HepG2 (cell line): Measurements from ENCODE around the gene SEMA3F. TPM values are rescaled to one million over a fixed set of nuclear protein-coding genes. Genes with fewer than 3 reads are reported as not detected.
A peak's percentile ranks its signal among the peaks of the same experiment; 100 is the strongest.

Experiments
- EEA1 ChIP-seq: sonication (generic); formaldehyde crosslinking; IDR thresholded peaks from 2 replicates; pipeline ENCODE4 v1.5.1; 2020; ENCODE audit warnings: mild to moderate bottlenecking, missing genetic modification reagents, borderline replicate concordance
- FOXA3 ChIP-seq: IDR thresholded peaks from 2 replicates; pipeline ENCODE4 v1.6.1; 2016; ENCODE audit warnings: missing genetic modification reagents, missing compliant biosample characterization
- FOXJ3 ChIP-seq: sonication (generic); formaldehyde crosslinking; IDR thresholded peaks from 2 replicates; pipeline ENCODE4 v1.4.0; 2020; ENCODE audit warnings: missing genetic modification reagents, mild to moderate bottlenecking, borderline replicate concordance
- HNRNPL ChIP-seq: fragments of 200-400 bp; formaldehyde crosslinking; IDR thresholded peaks from 2 replicates; pipeline ENCODE4 v1.6.1; 2017; ENCODE audit warnings: mild to moderate bottlenecking, low read depth, low read length
- NFATC3 ChIP-seq: sonication (generic); formaldehyde crosslinking; IDR thresholded peaks from 2 replicates; pipeline ENCODE4 v1.5.1; 2020; ENCODE audit warnings: mild to moderate bottlenecking, missing genetic modification reagents
- NKX3-1 ChIP-seq: sonication (generic); formaldehyde crosslinking; IDR thresholded peaks from 2 replicates; pipeline ENCODE4 v1.5.0; 2020; ENCODE audit warnings: missing genetic modification reagents
- PHF20 ChIP-seq: sonication (generic); formaldehyde crosslinking; IDR thresholded peaks from 2 replicates; pipeline ENCODE4 v1.5.0; 2020; ENCODE audit warnings: mild to moderate bottlenecking, missing genetic modification reagents
- SRSF9 ChIP-seq: fragments of 200-400 bp; formaldehyde crosslinking; IDR thresholded peaks from 2 replicates; pipeline ENCODE4 v1.6.1; 2018; ENCODE audit warnings: borderline replicate concordance, mild to moderate bottlenecking, low read depth, low read length; ENCODE audit not compliant: insufficient read depth, poor library complexity, severe bottlenecking
- TAF1 ChIP-seq: sonication (generic); formaldehyde crosslinking; IDR thresholded peaks from 2 replicates; pipeline ENCODE4 v1.4.0; 2020; ENCODE audit warnings: missing genetic modification reagents
- TOE1 ChIP-seq: sonication (generic); formaldehyde crosslinking; IDR thresholded peaks from 2 replicates; pipeline ENCODE4 v1.4.0; 2020; ENCODE audit warnings: mild to moderate bottlenecking, missing genetic modification reagents
- ZFP1 ChIP-seq: IDR thresholded peaks from 2 replicates; pipeline ENCODE4 v1.6.1; 2016
- ZNF136 ChIP-seq: sonication (generic); formaldehyde crosslinking; IDR thresholded peaks from 2 replicates; pipeline ENCODE4 v1.8.1; 2022; ENCODE audit warnings: low read depth, mild to moderate bottlenecking, moderate library complexity, missing genetic modification reagents
- ZNF329 ChIP-seq: sonication (generic); formaldehyde crosslinking; IDR thresholded peaks from 2 replicates; pipeline ENCODE4 v1.9.0; 2021; ENCODE audit warnings: low read depth, mild to moderate bottlenecking, missing genetic modification reagents
- ZNF737 ChIP-seq: sonication (generic); formaldehyde crosslinking; IDR thresholded peaks from 2 replicates; pipeline ENCODE4 v1.5.0; 2020; ENCODE audit warnings: missing genetic modification reagents, mild to moderate bottlenecking, borderline replicate concordance
- polyA plus RNA-seq, 8 experiments: library from polyadenylated mRNA; depleted of rRNA in 3 of 8; stranded (reverse) in 7 of 8; unstranded in 1 of 8; fragments of >200 nt; fragmentation: Illumina TruSeq in 4 of 8; extraction: Trizol in 4 of 8; gene quantifications; 2 replicates each; pipeline versions ENCODE4 v1.2.1 to v1.2.3, GENCODE V29; 2011 to 2016; ENCODE audit warnings: low read depth in 4 of 8, missing spikeins in 1 of 8, mixed read lengths in 1 of 8; ENCODE audit not compliant: insufficient read depth in 1 of 8
- total RNA-seq, 5 experiments: library from RNA; depleted of rRNA; stranded (reverse); fragments of >200 nt; fragmentation: Illumina TruSeq; extraction: Trizol; gene quantifications; 2 replicates each; pipeline ENCODE4 v1.2.3, GENCODE V29; 2016; ENCODE audit warnings: low read depth in 1 of 5
- TF ChIP-seq, protein P1 (sequence below): sonication (generic); formaldehyde crosslinking; IDR thresholded peaks from 2 replicates; pipeline ENCODE4 v1.4.0; 2020; ENCODE audit warnings: mild to moderate bottlenecking, missing genetic modification reagents
- TF ChIP-seq, protein P2 (sequence below): sonication (generic); formaldehyde crosslinking; IDR thresholded peaks from 2 replicates; pipeline ENCODE4 v1.5.0; 2020; ENCODE audit warnings: mild to moderate bottlenecking, missing genetic modification reagents, borderline replicate concordance
- TF ChIP-seq, protein P3 (sequence below): IDR thresholded peaks from 2 replicates; pipeline ENCODE4 v1.6.1; 2016
- TF ChIP-seq, protein P4 (sequence below), 2 experiments: IDR thresholded peaks; 2 replicates each; pipeline ENCODE4 v1.6.1; 2011 to 2012; ENCODE audit warnings: low read length in 2 of 2, borderline replicate concordance in 1 of 2, low read depth in 1 of 2, mild to moderate bottlenecking in 1 of 2, moderate library complexity in 1 of 2

SEMA3F gene
- total and polyA plus RNA-seq, 2 of the 13 experiments (the other 11 are each of a cell fraction or from before 2014, with no cell fraction given) = 7.6 to 17.2 TPM

GRCh38 chr3:50201573-50202315 lies 46.6 kb downstream of the SEMA3F start (continued):
- TF ChIP-seq SRSF9 = no peak
- TF ChIP-seq, protein P1, sequence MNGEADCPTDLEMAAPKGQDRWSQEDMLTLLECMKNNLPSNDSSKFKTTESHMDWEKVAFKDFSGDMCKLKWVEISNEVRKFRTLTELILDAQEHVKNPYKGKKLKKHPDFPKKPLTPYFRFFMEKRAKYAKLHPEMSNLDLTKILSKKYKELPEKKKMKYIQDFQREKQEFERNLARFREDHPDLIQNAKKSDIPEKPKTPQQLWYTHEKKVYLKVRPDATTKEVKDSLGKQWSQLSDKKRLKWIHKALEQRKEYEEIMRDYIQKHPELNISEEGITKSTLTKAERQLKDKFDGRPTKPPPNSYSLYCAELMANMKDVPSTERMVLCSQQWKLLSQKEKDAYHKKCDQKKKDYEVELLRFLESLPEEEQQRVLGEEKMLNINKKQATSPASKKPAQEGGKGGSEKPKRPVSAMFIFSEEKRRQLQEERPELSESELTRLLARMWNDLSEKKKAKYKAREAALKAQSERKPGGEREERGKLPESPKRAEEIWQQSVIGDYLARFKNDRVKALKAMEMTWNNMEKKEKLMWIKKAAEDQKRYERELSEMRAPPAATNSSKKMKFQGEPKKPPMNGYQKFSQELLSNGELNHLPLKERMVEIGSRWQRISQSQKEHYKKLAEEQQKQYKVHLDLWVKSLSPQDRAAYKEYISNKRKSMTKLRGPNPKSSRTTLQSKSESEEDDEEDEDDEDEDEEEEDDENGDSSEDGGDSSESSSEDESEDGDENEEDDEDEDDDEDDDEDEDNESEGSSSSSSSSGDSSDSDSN (CRISPR knock-in tag) = peak; percentile 51
- TF ChIP-seq, protein P2, sequence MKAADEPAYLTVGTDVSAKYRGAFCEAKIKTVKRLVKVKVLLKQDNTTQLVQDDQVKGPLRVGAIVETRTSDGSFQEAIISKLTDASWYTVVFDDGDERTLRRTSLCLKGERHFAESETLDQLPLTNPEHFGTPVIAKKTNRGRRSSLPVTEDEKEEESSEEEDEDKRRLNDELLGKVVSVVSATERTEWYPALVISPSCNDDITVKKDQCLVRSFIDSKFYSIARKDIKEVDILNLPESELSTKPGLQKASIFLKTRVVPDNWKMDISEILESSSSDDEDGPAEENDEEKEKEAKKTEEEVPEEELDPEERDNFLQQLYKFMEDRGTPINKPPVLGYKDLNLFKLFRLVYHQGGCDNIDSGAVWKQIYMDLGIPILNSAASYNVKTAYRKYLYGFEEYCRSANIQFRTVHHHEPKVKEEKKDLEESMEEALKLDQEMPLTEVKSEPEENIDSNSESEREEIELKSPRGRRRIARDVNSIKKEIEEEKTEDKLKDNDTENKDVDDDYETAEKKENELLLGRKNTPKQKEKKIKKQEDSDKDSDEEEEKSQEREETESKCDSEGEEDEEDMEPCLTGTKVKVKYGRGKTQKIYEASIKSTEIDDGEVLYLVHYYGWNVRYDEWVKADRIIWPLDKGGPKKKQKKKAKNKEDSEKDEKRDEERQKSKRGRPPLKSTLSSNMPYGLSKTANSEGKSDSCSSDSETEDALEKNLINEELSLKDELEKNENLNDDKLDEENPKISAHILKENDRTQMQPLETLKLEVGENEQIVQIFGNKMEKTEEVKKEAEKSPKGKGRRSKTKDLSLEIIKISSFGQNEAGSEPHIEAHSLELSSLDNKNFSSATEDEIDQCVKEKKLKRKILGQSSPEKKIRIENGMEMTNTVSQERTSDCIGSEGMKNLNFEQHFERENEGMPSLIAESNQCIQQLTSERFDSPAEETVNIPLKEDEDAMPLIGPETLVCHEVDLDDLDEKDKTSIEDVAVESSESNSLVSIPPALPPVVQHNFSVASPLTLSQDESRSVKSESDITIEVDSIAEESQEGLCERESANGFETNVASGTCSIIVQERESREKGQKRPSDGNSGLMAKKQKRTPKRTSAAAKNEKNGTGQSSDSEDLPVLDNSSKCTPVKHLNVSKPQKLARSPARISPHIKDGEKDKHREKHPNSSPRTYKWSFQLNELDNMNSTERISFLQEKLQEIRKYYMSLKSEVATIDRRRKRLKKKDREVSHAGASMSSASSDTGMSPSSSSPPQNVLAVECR (CRISPR knock-in tag) = peak; percentile 50; the same call in 1 of the 2 replicates
- peak; percentile 34; the same call in 1 of the 2 replicates for TF ChIP-seq EEA1
- no peak for TF ChIP-seq FOXJ3
- TF ChIP-seq FOXA3 = no peak
- TF ChIP-seq PHF20 (CRISPR knock-in tag) = 0 out of 2 replicates have a peak, but pooled peaks have one; percentile 32
- TF ChIP-seq ZNF737 (CRISPR knock-in tag) = 0 out of 2 replicates have a peak, but pooled peaks have one; percentile 34
- TF ChIP-seq, protein P3, sequence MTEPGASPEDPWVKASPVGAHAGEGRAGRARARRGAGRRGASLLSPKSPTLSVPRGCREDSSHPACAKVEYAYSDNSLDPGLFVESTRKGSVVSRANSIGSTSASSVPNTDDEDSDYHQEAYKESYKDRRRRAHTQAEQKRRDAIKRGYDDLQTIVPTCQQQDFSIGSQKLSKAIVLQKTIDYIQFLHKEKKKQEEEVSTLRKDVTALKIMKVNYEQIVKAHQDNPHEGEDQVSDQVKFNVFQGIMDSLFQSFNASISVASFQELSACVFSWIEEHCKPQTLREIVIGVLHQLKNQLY (CRISPR knock-in tag) = no peak
- TF ChIP-seq ZNF329 (CRISPR knock-in tag) = peak; percentile 99
- TF ChIP-seq ZFP1 (CRISPR knock-in tag) = no peak
- TF ChIP-seq NFATC3 (CRISPR knock-in tag) = no peak
- TF ChIP-seq HNRNPL = peak; percentile 66; the same call in 1 of the 2 replicates
- no peak; the same call in 1 of the 2 replicates for TF ChIP-seq ZNF136 (CRISPR knock-in tag)
- TF ChIP-seq, protein P4, sequence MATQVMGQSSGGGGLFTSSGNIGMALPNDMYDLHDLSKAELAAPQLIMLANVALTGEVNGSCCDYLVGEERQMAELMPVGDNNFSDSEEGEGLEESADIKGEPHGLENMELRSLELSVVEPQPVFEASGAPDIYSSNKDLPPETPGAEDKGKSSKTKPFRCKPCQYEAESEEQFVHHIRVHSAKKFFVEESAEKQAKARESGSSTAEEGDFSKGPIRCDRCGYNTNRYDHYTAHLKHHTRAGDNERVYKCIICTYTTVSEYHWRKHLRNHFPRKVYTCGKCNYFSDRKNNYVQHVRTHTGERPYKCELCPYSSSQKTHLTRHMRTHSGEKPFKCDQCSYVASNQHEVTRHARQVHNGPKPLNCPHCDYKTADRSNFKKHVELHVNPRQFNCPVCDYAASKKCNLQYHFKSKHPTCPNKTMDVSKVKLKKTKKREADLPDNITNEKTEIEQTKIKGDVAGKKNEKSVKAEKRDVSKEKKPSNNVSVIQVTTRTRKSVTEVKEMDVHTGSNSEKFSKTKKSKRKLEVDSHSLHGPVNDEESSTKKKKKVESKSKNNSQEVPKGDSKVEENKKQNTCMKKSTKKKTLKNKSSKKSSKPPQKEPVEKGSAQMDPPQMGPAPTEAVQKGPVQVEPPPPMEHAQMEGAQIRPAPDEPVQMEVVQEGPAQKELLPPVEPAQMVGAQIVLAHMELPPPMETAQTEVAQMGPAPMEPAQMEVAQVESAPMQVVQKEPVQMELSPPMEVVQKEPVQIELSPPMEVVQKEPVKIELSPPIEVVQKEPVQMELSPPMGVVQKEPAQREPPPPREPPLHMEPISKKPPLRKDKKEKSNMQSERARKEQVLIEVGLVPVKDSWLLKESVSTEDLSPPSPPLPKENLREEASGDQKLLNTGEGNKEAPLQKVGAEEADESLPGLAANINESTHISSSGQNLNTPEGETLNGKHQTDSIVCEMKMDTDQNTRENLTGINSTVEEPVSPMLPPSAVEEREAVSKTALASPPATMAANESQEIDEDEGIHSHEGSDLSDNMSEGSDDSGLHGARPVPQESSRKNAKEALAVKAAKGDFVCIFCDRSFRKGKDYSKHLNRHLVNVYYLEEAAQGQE (IDR thresholded peaks at IDR 0.05; ENCODE audit: borderline replicate concordance in 1 of 2, low read depth in 1 of 2, low read length in 2 of 2) = no peak
- TF ChIP-seq TAF1 = peak; percentile 83
- TF ChIP-seq TOE1 (CRISPR knock-in tag) = 0 out of 2 replicates have a peak, but pooled peaks have one; percentile 43
- peak; percentile 52; the same call in 1 of the 2 replicates for TF ChIP-seq NKX3-1 (CRISPR knock-in tag)
